RWPE2 (cell line): ENCODE measurements around the gene LILRA6.
"Not testable (repeated sequence)": the region's sequence is repeated elsewhere in the genome, so short reads cannot be mapped to it uniquely, and the experiment has no call there.

Source experiments
- ATAC-seq: fragments of 200-7000 bp; cut with Tn5 transposase; 3 replicates; pipeline ENCODE4 v1.9.1; 2021; ENCODE audit warnings: low read depth
- DNase-seq: peaks from one replicate; pipeline ENCODE4 v3.0.0-alpha.2; 2020; ENCODE audit warnings: low spot score
- H3K27ac ChIP-seq: fragments of 450-650 bp; 2 replicates; pipeline ENCODE4 v1.5.1; 2017; ENCODE audit warnings: mild to moderate bottlenecking; ENCODE audit not compliant: poor library complexity, severe bottlenecking
- H3K27me3 ChIP-seq: fragments of 250-450 bp; sonication (Bioruptor Pico); 2 replicates; pipeline ENCODE4 v1.5.1; 2021; ENCODE audit warnings: mild to moderate bottlenecking, moderate library complexity; ENCODE audit not compliant: insufficient read depth, poor library complexity, severe bottlenecking
- H3K36me3 ChIP-seq: fragments of 250-450 bp; sonication (Bioruptor Pico); 2 replicates; pipeline ENCODE4 v1.5.1; 2020; ENCODE audit warnings: low read depth, mild to moderate bottlenecking, moderate library complexity
- H3K4me1 ChIP-seq: fragments of 250-450 bp; sonication (Bioruptor Pico); 2 replicates; pipeline ENCODE4 v1.5.1; 2021; ENCODE audit warnings: mild to moderate bottlenecking, moderate library complexity; ENCODE audit not compliant: insufficient read depth, poor library complexity, severe bottlenecking
- H3K4me3 ChIP-seq: fragments of 250-450 bp; sonication (Bioruptor Pico); 2 replicates; pipeline ENCODE4 v1.5.1; 2021; ENCODE audit warnings: mild to moderate bottlenecking, moderate library complexity; ENCODE audit not compliant: severe bottlenecking
- H3K9me3 ChIP-seq: fragments of 250-450 bp; sonication (Bioruptor Pico); 2 replicates; pipeline ENCODE4 v1.5.1; 2021; ENCODE audit warnings: mild to moderate bottlenecking, moderate library complexity; ENCODE audit not compliant: severe bottlenecking
- TF ChIP-seq, protein P1 (sequence below): fragments of 450-650 bp; IDR thresholded peaks from one replicate; pipeline ENCODE4 v1.5.1; 2017; ENCODE audit warnings: mild to moderate bottlenecking, moderate library complexity; ENCODE audit not compliant: poor library complexity, severe bottlenecking

Gene LILRA6

GRCh38 chr19:54281007-54281728 is 38.6 kb upstream of the LILRA6 start, which contains the start of gene LILRB2:
TSS of gene LILRB2 (minus strand) at chr19:54281110. CDS start at chr19:54280496, 614 bp downstream.
- Histone ChIP-seq H3K27ac (no peak within 1 kb of the TSS), H3K27me3 (peaks cover 2% of the 10 kb centered on the region), H3K9me3 (no peaks in the 10 kb centered on the region), H3K4me3 (no peak within 1 kb of the TSS), H3K4me1 (no peaks in the 10 kb centered on the region), H3K36me3 (no peaks in the 10 kb centered on the region)
- ATAC-seq = no peak
- TF ChIP-seq, protein P1, sequence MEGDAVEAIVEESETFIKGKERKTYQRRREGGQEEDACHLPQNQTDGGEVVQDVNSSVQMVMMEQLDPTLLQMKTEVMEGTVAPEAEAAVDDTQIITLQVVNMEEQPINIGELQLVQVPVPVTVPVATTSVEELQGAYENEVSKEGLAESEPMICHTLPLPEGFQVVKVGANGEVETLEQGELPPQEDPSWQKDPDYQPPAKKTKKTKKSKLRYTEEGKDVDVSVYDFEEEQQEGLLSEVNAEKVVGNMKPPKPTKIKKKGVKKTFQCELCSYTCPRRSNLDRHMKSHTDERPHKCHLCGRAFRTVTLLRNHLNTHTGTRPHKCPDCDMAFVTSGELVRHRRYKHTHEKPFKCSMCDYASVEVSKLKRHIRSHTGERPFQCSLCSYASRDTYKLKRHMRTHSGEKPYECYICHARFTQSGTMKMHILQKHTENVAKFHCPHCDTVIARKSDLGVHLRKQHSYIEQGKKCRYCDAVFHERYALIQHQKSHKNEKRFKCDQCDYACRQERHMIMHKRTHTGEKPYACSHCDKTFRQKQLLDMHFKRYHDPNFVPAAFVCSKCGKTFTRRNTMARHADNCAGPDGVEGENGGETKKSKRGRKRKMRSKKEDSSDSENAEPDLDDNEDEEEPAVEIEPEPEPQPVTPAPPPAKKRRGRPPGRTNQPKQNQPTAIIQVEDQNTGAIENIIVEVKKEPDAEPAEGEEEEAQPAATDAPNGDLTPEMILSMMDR = no peak
- DNase-seq = no peak

DNA sequence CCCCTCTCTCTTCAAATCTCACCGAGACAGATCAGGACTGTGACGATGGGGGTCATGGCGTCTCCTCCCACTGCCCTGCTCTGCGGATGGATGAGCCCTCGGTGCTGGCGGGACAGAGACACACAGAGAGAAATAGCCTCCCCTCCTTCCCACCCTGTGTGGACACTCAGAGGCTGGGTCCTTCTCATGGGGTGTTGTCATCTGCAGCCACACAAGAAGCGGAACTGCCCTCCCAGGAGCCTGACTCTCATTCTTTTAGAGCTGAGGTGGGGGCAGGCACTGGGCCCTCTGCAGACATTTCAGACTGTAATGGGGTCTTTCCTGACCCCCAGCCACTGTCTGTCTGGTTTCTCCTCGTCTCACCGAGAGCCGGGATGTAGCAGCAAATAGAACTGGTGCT is 37.9 kb upstream of the LILRA6 start:
- not testable (repeated sequence) for H3K4me3 ChIP-seq, H3K27me3 ChIP-seq, H3K9me3 ChIP-seq, H3K27ac ChIP-seq, ATAC-seq, H3K4me1 ChIP-seq, DNase-seq, H3K36me3 ChIP-seq

DNA sequence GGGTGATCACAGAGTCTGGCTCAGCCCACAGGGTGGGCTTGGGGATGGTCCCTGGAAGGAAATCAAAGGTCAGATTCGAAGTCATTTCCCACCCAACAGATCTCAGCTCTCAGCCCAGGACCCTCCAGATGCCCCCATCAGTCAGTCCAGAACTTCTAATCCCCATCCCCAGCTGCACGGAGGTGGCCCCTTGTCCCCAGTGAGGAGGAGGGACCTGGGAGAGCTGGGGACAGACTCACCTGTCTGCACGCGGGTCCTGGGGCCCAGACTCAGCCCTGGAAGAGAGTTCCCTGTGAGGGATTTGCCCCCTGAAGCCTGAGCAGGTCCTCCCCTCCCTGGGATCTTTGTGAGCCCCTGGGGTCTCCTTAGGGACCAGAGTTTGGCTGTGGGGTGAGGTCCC is 37.4 kb upstream of the LILRA6 start:
- not testable (repeated sequence) for H3K9me3 ChIP-seq, H3K4me3 ChIP-seq, H3K27me3 ChIP-seq, H3K27ac ChIP-seq, DNase-seq, H3K4me1 ChIP-seq, H3K36me3 ChIP-seq, ATAC-seq

DNA sequence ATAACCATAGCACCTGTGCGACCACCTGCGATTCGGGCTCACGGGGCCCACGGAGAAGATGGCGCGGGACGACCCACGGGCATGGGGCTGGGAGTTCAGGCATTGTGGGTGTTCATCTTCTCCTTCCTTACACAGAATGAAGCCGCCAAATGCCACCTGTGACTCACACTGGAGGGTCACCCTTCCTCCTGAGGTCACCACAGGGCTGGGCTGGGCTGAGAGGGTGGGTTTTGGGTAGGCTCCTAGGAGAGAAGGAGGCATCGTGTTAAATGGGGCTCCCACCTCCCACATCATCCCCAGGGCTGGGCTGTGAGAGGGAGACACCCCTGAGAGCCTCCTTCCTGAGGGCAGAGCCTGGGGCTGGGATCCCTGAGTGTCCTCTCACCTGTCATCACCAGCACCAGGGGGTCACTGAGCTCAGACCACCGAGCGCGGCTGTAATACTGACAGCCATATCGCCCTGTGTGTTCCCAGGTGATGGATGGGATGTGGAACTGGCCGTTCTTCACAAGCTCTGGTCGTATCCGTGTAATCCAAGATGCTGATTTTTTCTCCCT is 36.9 kb upstream of the LILRA6 start:
- no peaks in the 10 kb centered on the region for H3K4me1 ChIP-seq
- H3K9me3 ChIP-seq = no peaks in the 10 kb centered on the region
- TF ChIP-seq, protein P1 = no peak
- no peak overlapping the region for H3K4me3 ChIP-seq
- no peak overlapping the region for H3K27ac ChIP-seq
- peaks cover 9% of the 10 kb centered on the region for H3K27me3 ChIP-seq
- ATAC-seq (no peak), DNase-seq (no peak)
- H3K36me3 ChIP-seq = no peaks in the 10 kb centered on the region

GRCh38 chr19:54278571-54279195 is 36.1 kb upstream of the LILRA6 start:
- peaks cover 16% of the 10 kb centered on the region for H3K27me3 ChIP-seq
- H3K27ac ChIP-seq, DNase-seq, ATAC-seq, H3K4me1 ChIP-seq, H3K9me3 ChIP-seq, H3K36me3 ChIP-seq, H3K4me3 ChIP-seq: not testable (repeated sequence)

GRCh38 chr19:54278056-54278455 is 35.5 kb upstream of the LILRA6 start:
- peaks cover 23% of the 10 kb centered on the region for H3K27me3 ChIP-seq
- not testable (repeated sequence) for ATAC-seq, H3K4me3 ChIP-seq, H3K9me3 ChIP-seq, H3K27ac ChIP-seq, H3K4me1 ChIP-seq, DNase-seq, H3K36me3 ChIP-seq

DNA sequence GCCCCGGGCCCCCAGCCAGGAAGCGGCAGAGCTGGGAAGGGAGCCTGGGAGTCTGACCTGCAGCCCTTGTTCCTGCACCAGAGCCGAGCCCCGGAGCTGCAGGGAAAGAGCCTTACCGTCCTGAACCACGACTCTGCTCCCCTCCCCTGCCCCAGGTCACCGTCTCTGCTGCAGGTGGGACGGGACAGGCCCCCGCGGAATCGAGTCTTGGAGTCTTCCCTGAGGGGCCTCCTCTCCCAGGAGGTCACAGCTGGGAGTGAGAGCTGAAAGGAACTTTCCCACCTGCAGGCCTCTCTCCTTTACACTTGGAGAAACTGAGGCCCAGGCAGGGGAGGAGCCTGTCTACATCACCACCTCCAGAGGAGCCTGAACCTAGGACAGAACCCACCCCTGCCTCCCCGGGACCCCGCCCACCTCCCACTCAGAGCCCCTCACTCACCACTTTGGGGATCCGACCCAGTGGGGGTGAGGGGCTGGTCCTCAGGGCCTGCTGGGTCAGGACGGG is 34.6 kb upstream of the LILRA6 start:
- not testable (repeated sequence) for DNase-seq, H3K36me3 ChIP-seq, H3K4me1 ChIP-seq, H3K27ac ChIP-seq, H3K9me3 ChIP-seq, H3K4me3 ChIP-seq, ATAC-seq
- peaks cover 26% of the 10 kb centered on the region for H3K27me3 ChIP-seq
